ENCODE data around the gene RDH8.

DNA sequence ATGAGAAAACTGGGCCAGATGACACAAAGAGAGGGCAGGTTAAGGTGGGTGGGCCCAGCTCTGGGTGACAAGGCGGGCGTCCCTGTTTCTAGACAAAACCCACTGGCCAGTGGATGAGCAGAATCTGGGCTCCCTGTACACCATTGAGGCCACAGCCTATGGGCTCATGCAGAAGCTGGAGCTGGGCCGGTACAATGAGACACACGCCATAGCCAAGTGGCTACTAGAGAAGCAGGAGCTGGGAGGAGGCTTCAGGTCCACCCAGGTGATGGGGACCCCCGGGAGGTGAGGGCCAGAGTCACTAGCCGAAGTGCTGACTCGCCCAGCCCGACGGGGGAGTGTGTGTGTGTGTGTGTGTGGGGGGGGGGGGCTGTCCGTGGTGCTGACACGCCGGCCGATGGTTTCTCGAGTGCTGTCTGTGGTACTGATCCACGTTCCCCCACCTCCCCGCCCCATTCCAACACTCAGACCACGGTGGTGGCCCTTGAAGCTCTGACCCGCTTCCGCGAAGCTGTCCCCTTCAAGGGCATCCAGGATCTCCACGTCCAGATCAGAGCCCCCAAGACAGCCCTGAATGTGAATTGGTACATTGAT, 48.5 kb downstream of the RDH8 start:
- TF ChIP-seq EP300 (IDR thresholded peaks at IDR 0.05) (no peak), POLR2A (IDR thresholded peaks at IDR 0.05) (no peak), POLR2AphosphoS5 (IDR thresholded peaks at IDR 0.05) (no peak)
- TF ChIP-seq, protein P1, sequence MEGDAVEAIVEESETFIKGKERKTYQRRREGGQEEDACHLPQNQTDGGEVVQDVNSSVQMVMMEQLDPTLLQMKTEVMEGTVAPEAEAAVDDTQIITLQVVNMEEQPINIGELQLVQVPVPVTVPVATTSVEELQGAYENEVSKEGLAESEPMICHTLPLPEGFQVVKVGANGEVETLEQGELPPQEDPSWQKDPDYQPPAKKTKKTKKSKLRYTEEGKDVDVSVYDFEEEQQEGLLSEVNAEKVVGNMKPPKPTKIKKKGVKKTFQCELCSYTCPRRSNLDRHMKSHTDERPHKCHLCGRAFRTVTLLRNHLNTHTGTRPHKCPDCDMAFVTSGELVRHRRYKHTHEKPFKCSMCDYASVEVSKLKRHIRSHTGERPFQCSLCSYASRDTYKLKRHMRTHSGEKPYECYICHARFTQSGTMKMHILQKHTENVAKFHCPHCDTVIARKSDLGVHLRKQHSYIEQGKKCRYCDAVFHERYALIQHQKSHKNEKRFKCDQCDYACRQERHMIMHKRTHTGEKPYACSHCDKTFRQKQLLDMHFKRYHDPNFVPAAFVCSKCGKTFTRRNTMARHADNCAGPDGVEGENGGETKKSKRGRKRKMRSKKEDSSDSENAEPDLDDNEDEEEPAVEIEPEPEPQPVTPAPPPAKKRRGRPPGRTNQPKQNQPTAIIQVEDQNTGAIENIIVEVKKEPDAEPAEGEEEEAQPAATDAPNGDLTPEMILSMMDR (IDR thresholded peaks at IDR 0.05) = no peak
